A549 (cell line): Measurements from ENCODE around the gene MAP3K5. TPM values are rescaled to one million over a fixed set of nuclear protein-coding genes. Genes with fewer than 3 reads are reported as not detected.

Source experiments
- ATAC-seq, 2 experiments: fragments of 200-7000 bp in 1 of 2; fragments of >200 bp in 1 of 2; cut with Nextera tagmentation in 1 of 2; cut with Tn5 transposase in 1 of 2; 3 replicates each; pipeline versions ENCODE4 v1.8.0 to v1.9.1; 2018 to 2020; ENCODE audit warnings: mild to moderate bottlenecking in 1 of 2, moderate library complexity in 1 of 2
- CTCF ChIA-PET: fragments of 300-600 bp; sonication (Branson Sonifier 250); formaldehyde crosslinking; extraction: SDS; loops from one replicate; lab custom pipeline; 2021; ENCODE audit warnings: antibody characterized with exemption, inconsistent platforms; lab: Yijun Ruan, JAX
- POLR2A ChIA-PET: fragments of 350-600 bp; formaldehyde crosslinking; extraction: SDS; loops from one replicate; lab custom pipeline; 2021; ENCODE audit warnings: antibody characterized with exemption, inconsistent platforms; lab: Yijun Ruan, JAX
- DNase-seq, 2 experiments: peaks; one replicate each; pipeline versions ENCODE4 v3.0.0 to v3.0.0-alpha.2; 2011 to 2016; ENCODE audit warnings: low read depth in 1 of 2, low spot score in 1 of 2
- FAIRE-seq: peaks from 2 replicates; lab custom pipeline; 2011; peaks lifted over from hg19 to GRCh38; lab: Jason Lieb, UNC
- H3K27ac ChIP-seq, 2 experiments: fragments of >200 bp; sonication (Bioruptor Twin); formaldehyde crosslinking; 3 replicates each; pipeline ENCODE4 v1.5.1; 2016 to 2017
- H3K4me1 ChIP-seq: fragments of >200 bp; sonication (Bioruptor Twin); formaldehyde crosslinking; 3 replicates; pipeline ENCODE4 v1.6.1; 2016
- H3K4me2 ChIP-seq: fragments of >200 bp; sonication (Bioruptor Twin); formaldehyde crosslinking; 3 replicates; pipeline ENCODE4 v1.6.1; 2016
- H3K4me3 ChIP-seq: fragments of >200 bp; sonication (Bioruptor Twin); formaldehyde crosslinking; 3 replicates; pipeline ENCODE4 v1.5.1; 2016
- H3K9me3 ChIP-seq: fragments of >200 bp; sonication (Bioruptor Twin); formaldehyde crosslinking; 3 replicates; pipeline ENCODE4 v1.6.1; 2016
- CEBPB ChIP-seq, 2 experiments: fragments of >200 bp in 1 of 2; sonication (Bioruptor Twin) in 1 of 2; formaldehyde crosslinking in 1 of 2; IDR thresholded peaks; 2 replicates each; pipeline ENCODE4 v1.6.1; 2012 to 2016
- CTCF ChIP-seq: fragments of >200 bp; sonication (Bioruptor Twin); formaldehyde crosslinking; IDR thresholded peaks from 3 replicates; pipeline ENCODE4 v1.5.1; 2016
- E2F6 ChIP-seq: IDR thresholded peaks from 2 replicates; pipeline ENCODE4 v1.6.1; 2012; ENCODE audit warnings: low read depth, borderline replicate concordance
- EHF ChIP-seq: fragments of 250-450 bp; sonication (Bioruptor Pico); IDR thresholded peaks from 2 replicates; pipeline ENCODE4 v1.5.0; 2020; ENCODE audit warnings: mild to moderate bottlenecking
- EHMT2 ChIP-seq: fragments of 200-600 bp; sonication (generic); IDR thresholded peaks from 2 replicates; pipeline ENCODE4 v1.6.1; 2016; ENCODE audit warnings: antibody characterized with exemption, low read depth, mild to moderate bottlenecking, moderate library complexity
- ESRRA ChIP-seq: fragments of 150-350 bp; IDR thresholded peaks from 2 replicates; pipeline ENCODE4 v1.6.1; 2014; ENCODE audit warnings: mild to moderate bottlenecking, low read length, borderline replicate concordance
- FOXS1 ChIP-seq: fragments of 250-450 bp; sonication (Bioruptor Pico); IDR thresholded peaks from 2 replicates; pipeline ENCODE4 v1.5.0; 2020; ENCODE audit warnings: mild to moderate bottlenecking, moderate library complexity
- HDAC2 ChIP-seq: fragments of 200-600 bp; sonication (generic); IDR thresholded peaks from 2 replicates; pipeline ENCODE4 v1.6.1; 2016
- HOXB5 ChIP-seq: fragments of 250-450 bp; sonication (Bioruptor Pico); IDR thresholded peaks from 2 replicates; pipeline ENCODE4 v1.5.0; 2020; ENCODE audit warnings: mild to moderate bottlenecking, moderate library complexity
- JUN ChIP-seq, 2 experiments: fragments of >200 bp; sonication (Bioruptor Twin); formaldehyde crosslinking; IDR thresholded peaks; 2 replicates in 1 of 2; 3 replicates in 1 of 2; pipeline ENCODE4 v1.6.1; 2016 to 2017
- JUNB ChIP-seq: fragments of >200 bp; sonication (Bioruptor Twin); formaldehyde crosslinking; IDR thresholded peaks from 2 replicates; pipeline ENCODE4 v1.6.1; 2016
- MAX ChIP-seq: IDR thresholded peaks from 2 replicates; pipeline ENCODE4 v1.6.1; 2012
- MAZ ChIP-seq: fragments of 150-350 bp; IDR thresholded peaks from 2 replicates; pipeline ENCODE4 v1.6.1; 2014; ENCODE audit warnings: antibody characterized with exemption, low read depth, low read length, borderline replicate concordance
- NFE2L2 ChIP-seq: fragments of 150-350 bp; conservative IDR thresholded peaks from 2 replicates; pipeline ENCODE4 v1.6.1; 2014; ENCODE audit warnings: low read length
- NR3C1 ChIP-seq: fragments of >200 bp; sonication (Bioruptor Twin); formaldehyde crosslinking; IDR thresholded peaks from 3 replicates; pipeline ENCODE4 v1.6.1; 2017
- PBX3 ChIP-seq: IDR thresholded peaks from 2 replicates; pipeline ENCODE4 v1.6.1; 2012
- POLR2AphosphoS2 ChIP-seq: conservative IDR thresholded peaks from 2 replicates; pipeline ENCODE4 v1.6.1; 2012; ENCODE audit warnings: low read length, improper control_type of control experiment, inconsistent platforms
- RAD21 ChIP-seq, 2 experiments: fragments of >200 bp in 1 of 2; sonication (Bioruptor Twin) in 1 of 2; formaldehyde crosslinking in 1 of 2; IDR thresholded peaks in 1 of 2; conservative IDR thresholded peaks in 1 of 2; 2 replicates in 1 of 2; 3 replicates in 1 of 2; pipeline ENCODE4 v1.6.1; 2012 to 2018; ENCODE audit warnings: inconsistent platforms in 1 of 2
- RFX5 ChIP-seq: fragments of 450-650 bp; IDR thresholded peaks from 2 replicates; pipeline ENCODE4 v1.7.1; 2014; ENCODE audit warnings: antibody characterized with exemption, mild to moderate bottlenecking, moderate library complexity
- SMC3 ChIP-seq: fragments of >200 bp; sonication (Bioruptor Twin); formaldehyde crosslinking; IDR thresholded peaks from 3 replicates; pipeline ENCODE4 v1.6.1; 2018; ENCODE audit warnings: inconsistent platforms
- TFCP2L1 ChIP-seq: fragments of 250-450 bp; sonication (Bioruptor Pico); IDR thresholded peaks from 2 replicates; pipeline ENCODE4 v1.5.0; 2021; ENCODE audit warnings: mild to moderate bottlenecking
- TP53 ChIP-seq: fragments of 250-450 bp; sonication (Bioruptor Pico); IDR thresholded peaks from 2 replicates; pipeline ENCODE4 v1.5.0; 2021; ENCODE audit warnings: mild to moderate bottlenecking, moderate library complexity
- ZC3H11A ChIP-seq: fragments of 450-650 bp; IDR thresholded peaks from 2 replicates; pipeline ENCODE4 v1.6.1; 2014; ENCODE audit warnings: antibody characterized with exemption, mild to moderate bottlenecking
- ZSCAN20 ChIP-seq: fragments of 250-450 bp; sonication (Bioruptor Pico); IDR thresholded peaks from 2 replicates; pipeline ENCODE4 v1.8.0; 2022; ENCODE audit warnings: mild to moderate bottlenecking, moderate library complexity
- WGBS: methylation state at CpG from one replicate; pipeline ENCODE4 v1.1.6; 2017; ENCODE audit errors: missing lambda C conversion rate; 5-methylcytosine and 5-hydroxymethylcytosine counted together
- polyA plus RNA-seq, 4 experiments: library from polyadenylated mRNA; depleted of rRNA in 3 of 4; stranded (reverse); fragments of >200 nt; fragmentation: RNase III in 1 of 4; extraction: RNeasy Plus Mini Kit Qiagen cat#74134 plus additional on column Dnase treatment in 1 of 4; gene quantifications; 2 replicates in 3 of 4; 3 replicates in 1 of 4; pipeline ENCODE4 v1.2.3, GENCODE V29; 2011 to 2017

Gene MAP3K5
- polyA plus RNA-seq, 2 of the 4 experiments (the other 2 are of a cell fraction): 2.1 to 4.1 TPM

- H3K27ac ChIP-seq: no peak overlapping the region
- no peak for FAIRE-seq
- WGBS: 84% methylated on average over 2 of the region's 2 CpGs
- no peaks in the 10 kb centered on the region for H3K9me3 ChIP-seq
- CTCF ChIA-PET: interaction anchor here (1.3 to 1.5 kb wide), 2 partner anchors 64 to 213 kb away, joined by 3 to 4 read pairs; partner anchors contain the start of gene MAP3K5
- POLR2A ChIA-PET: no interaction called here
- DNase-seq: no peak
- TF ChIP-seq ZC3H11A (no peak), EHF (CRISPR knock-in tag) (no peak), JUN (IDR thresholded peaks at IDR 0.05) (no peak), NFE2L2 (no peak), ESRRA (no peak)
- ATAC-seq: no peak
- H3K4me1 ChIP-seq: 0 out of 3 replicates have a peak, but pooled peaks cover 3% of the 10 kb centered on the region
- H3K4me2 ChIP-seq: no peak overlapping the region
- no peak overlapping the region for H3K4me3 ChIP-seq
Observed at GRCh38 chr6:136579800-136580199, 212.5 kb downstream of the MAP3K5 start.

GRCh38 chr6:136576821-136577220 lies 215.5 kb downstream of the MAP3K5 start:
- TF ChIP-seq JUNB (no peak), CTCF (no peak), ZSCAN20 (CRISPR knock-in tag) (no peak), TP53 (CRISPR knock-in tag) (no peak), CEBPB (IDR thresholded peaks at IDR 0.05) (no peak), EHMT2 (no peak), FOXS1 (CRISPR knock-in tag) (no peak), MAX (no peak), HDAC2 (no peak), E2F6 (no peak), HOXB5 (CRISPR knock-in tag) (no peak), SMC3 (no peak), RAD21 (conservative IDR thresholded peaks at IDR 0.05 in 1 of 2, IDR thresholded peaks at IDR 0.05 in 1 of 2) (no peak), NR3C1 (no peak), ZC3H11A (no peak), TFCP2L1 (CRISPR knock-in tag) (no peak), EHF (CRISPR knock-in tag) (no peak)
- CTCF ChIA-PET: no interaction called here
- no peak for ATAC-seq

GRCh38 chr6:136571496-136571895 lies 220.8 kb downstream of the MAP3K5 start:
- no peak for TF ChIP-seq FOXS1 (CRISPR knock-in tag)
- no peak for TF ChIP-seq CTCF
- TF ChIP-seq RFX5: no peak
- no peak for TF ChIP-seq PBX3
- no peak for TF ChIP-seq MAZ
- TF ChIP-seq POLR2AphosphoS2: no peak
- no peak for TF ChIP-seq HOXB5 (CRISPR knock-in tag)
- no peak for TF ChIP-seq E2F6
- no peak for TF ChIP-seq ESRRA
- TF ChIP-seq TP53 (CRISPR knock-in tag): no peak
- TF ChIP-seq, all 56 proteins: peak for 0
- Histone ChIP-seq H3K4me1 (0 out of 3 replicates have a peak, but pooled peaks cover 4% of the 10 kb centered on the region), H3K27ac (no peak overlapping the region), H3K4me3 (no peak overlapping the region), H3K9me3 (no peaks in the 10 kb centered on the region), H3K4me2 (no peak overlapping the region)
- no peak for FAIRE-seq
- CTCF ChIA-PET: no interaction called here
- POLR2A ChIA-PET: no interaction called here
- no peak for DNase-seq
- ATAC-seq: no peak

More at GRCh38 chr6:136576821-136577220, 215.5 kb downstream of the MAP3K5 start:
- Histone ChIP-seq H3K9me3 (no peaks in the 10 kb centered on the region), H3K4me3 (no peak overlapping the region), H3K4me2 (no peak overlapping the region), H3K4me1 (no peaks in the 10 kb centered on the region), H3K27ac (no peak overlapping the region)
- FAIRE-seq (no peak), DNase-seq (no peak)
- 85% methylated on average over 6 of the region's 6 CpGs for WGBS
- POLR2A ChIA-PET: no interaction called here
